HG03575 (cell line): ENCODE measurements around the gene DAZAP1.

Source experiments
- ATAC-seq: cut with Tn5 transposase; IDR thresholded peaks from one replicate; pipeline ENCODE4 v1.9.1; 2021; ENCODE audit not compliant: unreplicated experiment, insufficient number of reproducible peaks, low FRiP score; ENCODE audit errors: extremely low read depth

DAZAP1 gene

DNA sequence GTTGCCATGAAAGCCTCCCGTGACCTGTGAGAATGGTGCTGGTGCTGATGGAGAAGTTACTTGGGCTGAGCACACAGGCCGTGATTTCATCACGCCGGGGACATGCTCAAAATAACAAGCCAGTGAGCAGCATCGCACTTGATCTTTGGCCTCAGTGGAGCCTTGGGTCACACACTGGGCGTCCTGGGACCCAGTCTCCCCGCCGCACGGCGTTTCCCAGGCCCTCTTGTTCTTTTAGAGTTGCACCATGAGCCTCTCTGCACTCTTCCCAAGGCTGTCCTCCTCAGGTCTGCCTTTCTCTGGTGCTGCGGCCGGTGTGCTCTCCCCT is 33.2 kb upstream of the DAZAP1 start:
- no peak for ATAC-seq

DNA sequence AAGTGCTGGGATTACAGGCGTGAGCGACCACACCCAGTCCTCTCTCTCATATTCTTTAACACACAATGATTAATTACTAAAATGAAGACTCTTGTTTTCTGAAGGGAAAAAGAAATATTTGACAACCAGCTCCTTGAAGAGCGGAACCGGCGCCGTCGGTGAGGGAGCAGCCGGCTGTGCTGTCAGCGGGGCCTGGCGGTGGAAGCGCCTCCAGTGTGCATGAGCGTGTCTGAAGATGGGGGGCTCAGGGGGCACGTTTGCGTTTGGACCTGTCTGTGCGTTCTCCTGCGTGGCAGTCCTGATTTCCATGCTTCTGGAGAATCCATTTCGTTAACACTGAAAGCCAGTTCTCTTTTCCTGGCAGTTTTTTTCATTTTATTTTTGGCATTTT is 31.0 kb upstream of the DAZAP1 start:
- no peak for ATAC-seq

DNA sequence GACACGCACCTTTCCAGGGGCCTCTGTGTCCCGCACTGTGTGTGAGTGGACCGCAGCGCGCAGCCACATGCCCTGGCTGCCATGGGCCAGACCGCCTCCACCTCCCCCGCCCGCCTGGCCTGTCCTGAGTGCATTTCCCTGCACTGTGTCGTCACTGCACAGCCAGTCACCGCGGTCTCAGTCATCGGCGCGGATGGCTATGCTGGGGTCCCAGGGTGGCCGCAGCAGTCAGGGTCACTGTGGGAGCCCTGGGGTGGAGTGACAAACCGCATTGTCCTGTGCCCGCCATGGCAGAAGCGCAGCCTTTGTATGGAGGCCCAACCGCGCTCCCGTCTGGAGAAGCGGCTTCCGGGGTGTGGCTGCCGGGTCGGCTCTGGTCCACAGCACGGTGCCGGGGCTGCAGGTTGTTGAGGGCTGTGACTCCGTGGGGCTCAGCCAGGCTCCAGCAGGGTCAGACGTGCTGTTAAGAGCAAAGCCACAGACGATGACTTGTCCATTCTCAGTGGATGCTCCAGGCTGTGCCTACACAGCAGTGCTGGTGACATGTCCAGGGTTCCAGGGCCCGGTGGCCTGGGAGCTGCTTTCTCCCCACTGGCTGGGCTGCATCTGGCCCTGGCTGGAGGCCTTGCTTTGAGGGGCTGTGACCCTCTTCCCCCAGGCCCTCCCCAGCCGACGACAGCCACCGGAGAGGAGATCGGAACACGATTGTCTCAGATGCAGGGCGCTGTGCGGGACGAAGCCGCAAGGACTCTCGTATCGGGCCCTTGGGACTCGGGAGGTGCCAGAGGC is 30.0 kb upstream of the DAZAP1 start:
- ATAC-seq, result no peak

DNA sequence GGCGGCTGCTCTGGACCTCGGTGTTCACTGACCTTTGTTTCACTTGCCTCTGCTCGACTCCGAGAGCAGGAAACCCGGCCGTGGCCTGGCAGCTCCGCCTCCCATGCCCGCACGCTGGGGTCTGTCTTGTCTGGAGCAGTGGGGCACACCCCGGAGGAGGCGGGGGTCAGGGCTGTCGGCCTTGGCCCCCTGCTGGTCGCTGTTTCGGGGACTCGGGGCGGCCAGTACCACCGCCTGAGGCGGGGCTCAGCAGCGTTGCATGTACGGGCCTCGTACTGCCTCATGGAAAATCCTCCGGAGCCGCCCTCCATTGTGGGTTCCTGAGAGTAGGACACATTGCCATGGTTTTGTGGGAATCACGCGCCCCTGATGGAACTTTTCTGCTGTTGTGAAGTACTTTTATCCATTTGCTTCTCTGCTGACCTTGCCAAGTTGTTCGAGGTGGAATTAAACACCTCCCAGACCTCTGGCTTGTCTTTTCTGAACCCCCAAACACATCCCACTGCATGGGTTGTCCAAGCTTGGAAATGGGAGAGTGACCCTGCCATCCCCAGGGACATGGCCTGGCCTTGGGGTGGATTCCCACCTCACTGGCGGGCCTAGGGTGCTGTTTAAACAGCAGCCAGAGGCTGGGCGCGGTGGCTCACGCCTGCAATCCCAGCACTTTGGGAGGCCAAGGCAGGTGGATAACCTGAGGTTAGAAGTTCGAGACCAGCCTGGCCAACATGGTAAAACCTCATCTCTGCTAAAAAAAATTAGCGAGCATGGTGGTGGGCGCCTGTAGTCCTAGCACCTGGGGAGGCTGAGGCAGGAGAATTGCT is 29.2 kb upstream of the DAZAP1 start:
- no peak for ATAC-seq

DNA sequence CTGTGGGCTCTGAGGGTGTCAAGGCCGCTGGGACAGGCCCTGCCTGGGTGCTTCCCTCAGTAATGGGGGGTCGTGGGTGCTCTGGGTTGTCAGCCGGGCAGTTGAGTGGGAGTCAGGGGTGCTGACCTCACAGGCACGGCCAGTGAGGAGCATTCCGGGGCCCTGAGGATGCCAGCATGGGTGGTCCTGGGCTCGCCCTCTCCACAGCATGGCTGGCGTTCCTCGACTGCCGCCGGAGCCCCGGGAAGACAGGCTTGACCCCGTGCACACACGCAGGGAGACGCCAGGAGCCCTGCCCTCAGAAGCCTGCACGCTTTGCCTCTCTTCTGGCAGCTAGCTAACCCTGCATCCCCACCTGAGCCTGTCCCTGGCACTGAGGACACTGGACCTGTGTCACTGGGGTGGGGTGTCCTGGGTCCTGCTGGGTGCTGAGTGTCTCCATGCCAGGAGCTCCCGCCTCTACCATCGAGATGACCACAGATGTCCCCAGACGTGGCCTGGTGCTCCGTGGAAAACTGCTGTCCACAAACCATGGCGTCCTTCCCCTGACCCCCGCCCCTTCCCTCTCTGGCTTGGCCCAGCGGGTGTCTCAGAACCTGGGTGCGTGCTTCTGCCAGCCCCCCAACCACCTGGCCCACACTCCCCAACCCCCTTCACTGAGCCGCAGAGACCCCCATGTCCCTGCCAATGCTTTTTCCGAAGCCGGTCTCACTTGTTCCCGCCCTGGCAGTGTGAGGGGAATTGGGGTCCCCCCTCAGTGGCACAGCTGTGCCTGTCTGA is 28.1 kb upstream of the DAZAP1 start:
- no peak for ATAC-seq

DNA sequence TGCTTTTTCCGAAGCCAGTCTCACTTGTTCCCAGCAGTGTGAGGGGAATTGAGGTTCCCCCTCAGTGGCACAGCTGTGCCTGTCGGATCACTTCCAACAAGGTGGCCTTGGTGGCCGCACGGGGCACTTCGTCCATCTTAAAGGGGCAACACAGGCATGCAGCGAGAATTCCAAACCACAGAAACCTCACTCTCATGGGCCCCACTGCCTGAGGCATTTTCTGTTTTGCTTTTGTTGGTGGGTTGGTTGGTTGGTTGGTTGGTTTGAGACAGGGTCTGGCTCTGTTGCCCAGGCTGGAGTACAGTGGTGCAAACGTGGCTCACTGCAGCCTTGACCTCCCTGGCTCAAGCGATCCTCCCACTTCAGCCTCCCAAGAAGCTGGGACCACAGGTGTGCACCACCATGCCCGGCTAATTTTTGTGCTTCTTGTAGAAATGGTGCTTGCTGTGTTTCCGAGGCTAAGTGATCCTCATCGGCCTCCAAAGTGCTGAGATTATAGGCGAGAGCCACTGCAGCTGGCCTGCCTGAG is 27.4 kb upstream of the DAZAP1 start:
- no peak for ATAC-seq

- no peak for ATAC-seq
These were observed 25.1 kb upstream of the DAZAP1 start for GRCh38 chr19:1382250-1382649.

GRCh38 chr19:1383017-1383311 is 24.4 kb upstream of the DAZAP1 start:
- ATAC-seq, result no peak

GRCh38 chr19:1383312-1384084 is 23.9 kb upstream of the DAZAP1 start, which contains the start of gene NDUFS7:
TSS of gene NDUFS7 (plus strand) at chr19:1383907. CDS start at chr19:1383927, 20 bp downstream.
- ATAC-seq, result no peak

GRCh38 chr19:1384085-1384462 is 23.3 kb upstream of the DAZAP1 start:
- no peak for ATAC-seq

DNA sequence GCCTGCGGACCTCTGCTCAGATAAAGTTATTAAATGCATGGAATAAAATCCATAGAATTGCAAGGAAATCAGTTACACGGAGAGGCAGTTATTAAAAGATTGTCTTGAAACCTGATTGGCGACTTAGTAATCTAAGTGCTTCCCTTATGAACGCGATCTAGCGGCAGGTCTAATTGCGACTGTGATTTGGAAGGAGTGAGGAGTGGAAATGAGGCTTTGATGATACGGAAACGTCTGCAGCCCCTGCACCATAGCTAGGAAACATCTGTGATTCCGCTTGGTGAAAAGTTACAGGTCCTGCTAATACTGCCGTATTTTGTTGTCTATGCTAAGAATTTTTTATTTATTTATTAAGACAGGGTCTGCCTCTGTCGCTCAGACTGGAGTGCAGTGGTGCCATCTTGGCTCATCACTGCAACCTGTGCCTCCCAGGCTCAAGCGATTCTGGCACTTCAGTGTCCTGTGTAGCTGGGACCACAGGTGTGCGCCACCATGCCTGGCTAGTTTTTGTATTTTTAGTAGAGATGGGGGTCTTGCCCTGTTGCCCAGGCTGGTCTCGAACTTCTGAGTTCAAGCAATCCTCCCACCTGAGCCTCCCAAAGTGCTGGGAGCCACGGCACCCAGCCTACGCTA is 22.8 kb upstream of the DAZAP1 start:
- no peak for ATAC-seq

DNA sequence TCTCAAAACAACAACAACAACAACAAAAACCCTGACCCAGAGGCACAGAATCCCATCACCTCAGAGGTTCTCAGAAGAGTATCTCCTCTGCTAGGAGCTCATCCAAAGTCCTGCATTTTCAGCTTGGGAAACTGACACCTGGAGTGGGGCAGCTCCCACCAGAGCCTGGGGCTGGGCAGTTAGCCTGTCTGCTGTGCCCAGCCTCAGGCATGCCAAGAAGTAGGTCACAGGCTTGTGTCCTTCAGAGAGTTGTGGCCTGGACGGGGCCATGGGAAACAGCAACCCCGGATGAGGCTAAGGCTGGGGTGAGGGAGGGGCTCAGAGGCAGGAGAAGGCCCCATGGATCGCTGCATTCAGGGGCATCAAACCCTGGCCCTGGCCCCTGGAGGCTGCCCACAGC is 21.6 kb upstream of the DAZAP1 start:
- ATAC-seq, result no peak

- no peak for ATAC-seq
These were observed 20.3 kb upstream of the DAZAP1 start for GRCh38 chr19:1386945-1387683.

GRCh38 chr19:1387684-1388636 is 19.4 kb upstream of the DAZAP1 start:
- no peak for ATAC-seq

- ATAC-seq, result no peak
These were observed 18.8 kb upstream of the DAZAP1 start for GRCh38 chr19:1388637-1389026.

GRCh38 chr19:1389033-1389940 is 18.1 kb upstream of the DAZAP1 start:
- no peak for ATAC-seq
